Measurements from ENCODE around the gene PILRB. TPM values are rescaled to one million over a fixed set of nuclear protein-coding genes. Genes with fewer than 3 reads are reported as not detected.
"Not testable (repeated sequence)": the region's sequence is repeated elsewhere in the genome, so short reads cannot be mapped to it uniquely, and the experiment has no call there.

PILRB gene
- total RNA-seq, 2 experiments from 2014 or later, result 56.4 to 67.6 TPM

DNA sequence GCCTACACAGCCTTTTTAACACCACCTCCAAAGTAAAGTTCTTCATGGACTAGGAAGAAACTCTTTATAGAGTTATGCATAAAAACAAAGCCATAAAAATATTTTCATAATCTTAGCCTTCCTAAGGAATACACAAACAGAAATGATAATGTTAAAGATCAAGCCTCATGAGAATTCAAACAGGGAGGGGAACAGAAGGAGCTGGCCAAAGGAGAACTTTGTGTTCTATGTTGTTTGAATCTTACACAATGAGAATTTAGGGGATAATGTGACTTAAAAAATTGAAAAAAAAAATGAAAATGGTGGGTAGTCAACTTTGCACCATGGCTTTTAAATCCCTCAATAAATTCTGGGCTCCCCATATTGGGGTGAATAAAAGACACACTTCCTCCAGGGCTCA is 9.1 kb upstream of the PILRB start:
- Mint-ChIP-seq H3K36me3 (ENCODE audit: low read depth) (peaks cover 74% of the 10 kb centered on the region), H3K4me1 (ENCODE audit: low read depth) (peaks cover 22% of the 10 kb centered on the region), H3K27me3 (no peaks in the 10 kb centered on the region), H3K4me3 (no peak overlapping the region), H3K27ac (no peak overlapping the region), H3K9me3 (no peaks in the 10 kb centered on the region)
- CTCF ChIA-PET, result no interaction called here
- no peak overlapping the region for H3K4me3 ChIP-seq (ENCODE audit: low read length)
- POLR2A ChIA-PET, result no interaction called here
- DNase-seq, result no peak
- TF ChIP-seq CTCF (IDR thresholded peaks at IDR 0.05), result no peak
- intact Hi-C loops (cut with DNase I, micrococcal nuclease), result loop anchor here in 1 of 2 experiments (5.0 to 10.0 kb wide), 2 partner anchors 74 to 78 kb away; partner anchors contain the start of genes MEPCE and ZCWPW1
- no peaks in the 10 kb centered on the region for H3K9me3 ChIP-seq (ENCODE audit: control insufficient read depth in 1 of 2, insufficient read depth in 1 of 2, low read length in 2 of 2)
- no peak overlapping the region for H3K27ac ChIP-seq (ENCODE audit: low read depth in 1 of 2, low read length in 2 of 2)
- no peaks in the 10 kb centered on the region for H3K27me3 ChIP-seq (ENCODE audit: control insufficient read depth in 1 of 2, insufficient read depth in 2 of 2, low read length in 2 of 2)
- peaks cover 59% of the 10 kb centered on the region for H3K36me3 ChIP-seq (ENCODE audit: insufficient read depth, low read length)
- H3K4me1 ChIP-seq (ENCODE audit: insufficient read depth, low read length), result peaks cover 41% of the 10 kb centered on the region
- no peak for ATAC-seq (ENCODE audit: poor library complexity)

DNA sequence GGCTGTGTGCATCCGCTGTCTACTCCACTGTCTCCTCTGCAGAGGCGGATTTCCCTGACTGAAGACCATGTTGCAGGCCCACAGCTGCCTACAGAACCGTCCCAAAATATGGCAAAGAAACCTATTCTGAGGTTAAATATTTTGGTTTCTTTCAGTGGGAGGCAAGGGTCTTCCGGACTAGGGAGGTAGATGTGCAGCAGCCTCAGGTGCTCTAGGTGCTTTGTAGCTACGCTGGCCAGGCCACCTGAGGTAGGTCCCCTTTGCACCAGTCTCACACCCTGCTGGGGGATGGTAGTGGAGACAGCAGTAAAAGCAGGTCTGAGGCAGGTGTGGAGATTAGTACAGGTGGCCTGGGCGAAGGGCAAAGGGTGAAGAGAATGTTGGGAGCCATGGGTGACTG is 8.2 kb upstream of the PILRB start:
- Histone ChIP-seq H3K9me3 (ENCODE audit: control insufficient read depth in 1 of 2, insufficient read depth in 1 of 2, low read length in 2 of 2) (no peaks in the 10 kb centered on the region), H3K4me1 (ENCODE audit: insufficient read depth, low read length) (peaks cover 38% of the 10 kb centered on the region), H3K4me3 (ENCODE audit: low read length) (no peak overlapping the region), H3K27ac (ENCODE audit: low read depth in 1 of 2, low read length in 2 of 2) (no peak overlapping the region), H3K27me3 (ENCODE audit: control insufficient read depth in 1 of 2, insufficient read depth in 2 of 2, low read length in 2 of 2) (no peaks in the 10 kb centered on the region), H3K36me3 (ENCODE audit: insufficient read depth, low read length) (peaks cover 68% of the 10 kb centered on the region)
- ATAC-seq (ENCODE audit: poor library complexity) (no peak), DNase-seq (no peak)
- Mint-ChIP-seq H3K27ac (no peak overlapping the region), H3K27me3 (no peaks in the 10 kb centered on the region), H3K9me3 (no peaks in the 10 kb centered on the region), H3K36me3 (ENCODE audit: low read depth) (peaks cover 73% of the 10 kb centered on the region), H3K4me1 (ENCODE audit: low read depth) (peaks cover 14% of the 10 kb centered on the region), H3K4me3 (no peak overlapping the region)
- ChIA-PET POLR2A (no interaction called here), CTCF (no interaction called here)
- intact Hi-C loops (cut with DNase I, micrococcal nuclease), result loop anchor here in 1 of 2 experiments (5.0 to 10.0 kb wide), 2 partner anchors 75 to 78 kb away; partner anchors contain the start of genes MEPCE and ZCWPW1
- TF ChIP-seq CTCF (IDR thresholded peaks at IDR 0.05), result no peak

- TF ChIP-seq CTCF (IDR thresholded peaks at IDR 0.05), result no peak
- DNase-seq (peak in 1 of 14 experiments; percentile 39), ATAC-seq (ENCODE audit: poor library complexity) (no peak)
- peaks cover 76% of the 10 kb centered on the region for H3K36me3 Mint-ChIP-seq (ENCODE audit: low read depth)
- peak overlapping the region; percentile 48 for H3K4me3 ChIP-seq (ENCODE audit: low read length)
- H3K27ac Mint-ChIP-seq, result peak overlapping the region; percentile 76
- no peaks in the 10 kb centered on the region for H3K27me3 Mint-ChIP-seq
- POLR2A ChIA-PET, result no interaction called here
- intact Hi-C loops (cut with DNase I, micrococcal nuclease), result no loop called here
- H3K9me3 Mint-ChIP-seq, result no peaks in the 10 kb centered on the region
- peaks cover 35% of the 10 kb centered on the region for H3K4me1 ChIP-seq (ENCODE audit: insufficient read depth, low read length)
- peaks cover 80% of the 10 kb centered on the region for H3K36me3 ChIP-seq (ENCODE audit: insufficient read depth, low read length)
- peaks cover 10% of the 10 kb centered on the region for H3K4me1 Mint-ChIP-seq (ENCODE audit: low read depth)
- CTCF ChIA-PET, result no interaction called here
- no peaks in the 10 kb centered on the region for H3K9me3 ChIP-seq (ENCODE audit: control insufficient read depth in 1 of 2, insufficient read depth in 1 of 2, low read length in 2 of 2)
- no peaks in the 10 kb centered on the region for H3K27me3 ChIP-seq (ENCODE audit: control insufficient read depth in 1 of 2, insufficient read depth in 2 of 2, low read length in 2 of 2)
- no peak overlapping the region for H3K4me3 Mint-ChIP-seq
- no peak overlapping the region for H3K27ac ChIP-seq (ENCODE audit: low read depth in 1 of 2, low read length in 2 of 2)
Observed at GRCh38 chr7:100351657-100352058, 6.3 kb upstream of the PILRB start.

GRCh38 chr7:100352230-100352781 is 5.6 kb upstream of the PILRB start:
- H3K27me3 ChIP-seq (ENCODE audit: control insufficient read depth in 1 of 2, insufficient read depth in 2 of 2, low read length in 2 of 2); CTCF ChIA-PET; H3K27ac Mint-ChIP-seq; POLR2A ChIA-PET; H3K27ac ChIP-seq (ENCODE audit: low read depth in 1 of 2, low read length in 2 of 2); H3K9me3 ChIP-seq (ENCODE audit: control insufficient read depth in 1 of 2, insufficient read depth in 1 of 2, low read length in 2 of 2); intact Hi-C loops (cut with DNase I, micrococcal nuclease); H3K27me3 Mint-ChIP-seq; H3K4me3 Mint-ChIP-seq; H3K9me3 Mint-ChIP-seq: not testable (repeated sequence)
- DNase-seq (peak in 2 of 14 experiments; percentile 13 to 43), ATAC-seq (ENCODE audit: poor library complexity) (peak; percentile 85)
- Histone ChIP-seq H3K4me3 (ENCODE audit: low read length) (peak overlapping the region; percentile 48), H3K36me3 (ENCODE audit: insufficient read depth, low read length) (peaks cover 79% of the 10 kb centered on the region), H3K4me1 (ENCODE audit: insufficient read depth, low read length) (peaks cover 35% of the 10 kb centered on the region)
- Mint-ChIP-seq H3K4me1 (ENCODE audit: low read depth) (peaks cover 10% of the 10 kb centered on the region), H3K36me3 (ENCODE audit: low read depth) (peaks cover 71% of the 10 kb centered on the region)

Measured in CD4-positive, alpha-beta T cell (primary cell).